OCI-LY1 (cell line): ENCODE measurements around the gene ANTXR1.

Experiments used
- H2AFZ ChIP-seq: fragments of 200-600 bp; sonication (generic), shearing (Covaris generic); 2 replicates; pipeline ENCODE4 v1.6.0; 2014; ENCODE audit warnings: antibody characterized with exemption, mild to moderate bottlenecking, low read length
- H3F3A ChIP-seq: fragments of 200-600 bp; sonication (generic), shearing (Covaris generic); 2 replicates; pipeline ENCODE4 v1.6.0; 2014; ENCODE audit warnings: mild to moderate bottlenecking, antibody characterized with exemption, low read length, moderate library complexity; ENCODE audit not compliant: insufficient read depth
- H3K27ac ChIP-seq: fragments of 200-600 bp; sonication (generic); 2 replicates; pipeline ENCODE4 v1.5.1; 2014; ENCODE audit warnings: low read length, mixed run types, mild to moderate bottlenecking, low read depth; ENCODE audit not compliant: poor library complexity, severe bottlenecking
- H3K27me3 ChIP-seq: fragments of 200-600 bp; sonication (generic); 2 replicates; pipeline ENCODE4 v1.6.0; 2014; ENCODE audit warnings: antibody characterized with exemption, mild to moderate bottlenecking, low read length, moderate library complexity; ENCODE audit not compliant: insufficient read depth
- H3K36me3 ChIP-seq: fragments of 200-600 bp; sonication (generic); 2 replicates; pipeline ENCODE4 v1.6.1; 2014; ENCODE audit warnings: mild to moderate bottlenecking, antibody characterized with exemption, low read length, moderate library complexity, mixed read lengths; ENCODE audit not compliant: insufficient read depth
- H3K4me1 ChIP-seq: fragments of 200-600 bp; sonication (generic); 2 replicates; pipeline ENCODE4 v1.5.1; 2014; ENCODE audit warnings: mild to moderate bottlenecking, low read length, moderate library complexity; ENCODE audit not compliant: insufficient read depth, severe bottlenecking
- H3K4me2 ChIP-seq: fragments of 200-600 bp; sonication (generic), shearing (Covaris generic); 2 replicates; pipeline ENCODE4 v1.6.1; 2014; ENCODE audit warnings: low read length
- H3K4me3 ChIP-seq: fragments of 200-600 bp; sonication (generic); 2 replicates; pipeline ENCODE4 v1.5.1; 2014; ENCODE audit warnings: low read length, low read depth, mild to moderate bottlenecking, mixed read lengths; ENCODE audit not compliant: poor library complexity, severe bottlenecking
- H3K79me2 ChIP-seq: fragments of 200-600 bp; shearing (Covaris generic); 2 replicates; pipeline ENCODE4 v1.6.1; 2016; ENCODE audit warnings: mixed run types, low read length, mixed read lengths; ENCODE audit not compliant: insufficient read depth
- H3K9ac ChIP-seq: fragments of 200-600 bp; sonication (generic), shearing (Covaris generic); 2 replicates; pipeline ENCODE4 v1.6.1; 2014; ENCODE audit warnings: mild to moderate bottlenecking, low read length, mixed read lengths
- H3K9me2 ChIP-seq: fragments of 200-600 bp; sonication (generic), shearing (Covaris generic); 2 replicates; pipeline ENCODE4 v1.6.1; 2014; ENCODE audit warnings: low read depth, mild to moderate bottlenecking, low read length, mixed read lengths
- H3K9me3 ChIP-seq: fragments of 200-600 bp; shearing (Covaris generic); 2 replicates; pipeline ENCODE4 v1.6.1; 2014; ENCODE audit warnings: low read length, mixed read lengths
- H4K20me1 ChIP-seq: fragments of 200-600 bp; sonication (generic), shearing (Covaris generic); 2 replicates; pipeline ENCODE4 v1.6.0; 2016; ENCODE audit warnings: mild to moderate bottlenecking, low read length; ENCODE audit not compliant: insufficient read depth
- EZH2 ChIP-seq: fragments of 200-600 bp; sonication (generic), shearing (Covaris generic); IDR thresholded peaks from 2 replicates; pipeline ENCODE4 v1.8.0; 2017; ENCODE audit warnings: borderline replicate concordance, mixed run types, mild to moderate bottlenecking, antibody characterized with exemption, low read length, moderate library complexity, mixed read lengths
- TF ChIP-seq, protein P1 (sequence below): fragments of 200-600 bp; sonication (generic), shearing (Covaris generic); IDR thresholded peaks from 2 replicates; pipeline ENCODE4 v1.5.1; 2017; ENCODE audit warnings: mild to moderate bottlenecking, antibody characterized with exemption, low read length, moderate library complexity, mixed read lengths

ANTXR1 gene

DNA sequence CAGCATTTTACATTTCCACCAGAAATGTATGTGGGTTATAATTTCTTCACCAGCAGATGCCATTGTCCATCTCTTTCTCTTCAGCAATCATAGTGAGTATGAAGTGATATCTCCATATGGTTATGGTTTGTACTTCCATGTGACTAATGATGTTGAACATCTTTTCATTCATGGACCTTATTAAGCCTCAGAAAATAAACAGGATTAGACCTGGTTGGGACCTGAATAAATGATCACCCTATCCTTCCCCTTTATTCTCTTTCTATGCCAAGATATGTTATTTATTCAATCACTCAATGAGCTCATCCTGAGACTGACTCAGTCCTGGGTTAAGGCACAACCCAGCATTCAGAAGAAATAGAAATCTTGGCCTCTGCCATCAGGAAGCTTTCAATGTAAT lies 86.6 kb downstream of the ANTXR1 start:
- Histone ChIP-seq H3K27ac (no peak overlapping the region), H3K4me2 (no peak overlapping the region), H4K20me1 (no peaks in the 10 kb centered on the region), H3K27me3 (no peaks in the 10 kb centered on the region), H3K4me3 (no peak overlapping the region), H3K4me1 (no peaks in the 10 kb centered on the region), H3F3A (no peaks in the 10 kb centered on the region), H3K36me3 (no peaks in the 10 kb centered on the region), H3K79me2 (no peaks in the 10 kb centered on the region), H3K9me2 (no peaks in the 10 kb centered on the region), H2AFZ (no peak overlapping the region), H3K9me3 (no peaks in the 10 kb centered on the region), H3K9ac (no peak overlapping the region)
- TF ChIP-seq, protein P1, sequence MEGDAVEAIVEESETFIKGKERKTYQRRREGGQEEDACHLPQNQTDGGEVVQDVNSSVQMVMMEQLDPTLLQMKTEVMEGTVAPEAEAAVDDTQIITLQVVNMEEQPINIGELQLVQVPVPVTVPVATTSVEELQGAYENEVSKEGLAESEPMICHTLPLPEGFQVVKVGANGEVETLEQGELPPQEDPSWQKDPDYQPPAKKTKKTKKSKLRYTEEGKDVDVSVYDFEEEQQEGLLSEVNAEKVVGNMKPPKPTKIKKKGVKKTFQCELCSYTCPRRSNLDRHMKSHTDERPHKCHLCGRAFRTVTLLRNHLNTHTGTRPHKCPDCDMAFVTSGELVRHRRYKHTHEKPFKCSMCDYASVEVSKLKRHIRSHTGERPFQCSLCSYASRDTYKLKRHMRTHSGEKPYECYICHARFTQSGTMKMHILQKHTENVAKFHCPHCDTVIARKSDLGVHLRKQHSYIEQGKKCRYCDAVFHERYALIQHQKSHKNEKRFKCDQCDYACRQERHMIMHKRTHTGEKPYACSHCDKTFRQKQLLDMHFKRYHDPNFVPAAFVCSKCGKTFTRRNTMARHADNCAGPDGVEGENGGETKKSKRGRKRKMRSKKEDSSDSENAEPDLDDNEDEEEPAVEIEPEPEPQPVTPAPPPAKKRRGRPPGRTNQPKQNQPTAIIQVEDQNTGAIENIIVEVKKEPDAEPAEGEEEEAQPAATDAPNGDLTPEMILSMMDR = no peak
- no peak for TF ChIP-seq EZH2

DNA sequence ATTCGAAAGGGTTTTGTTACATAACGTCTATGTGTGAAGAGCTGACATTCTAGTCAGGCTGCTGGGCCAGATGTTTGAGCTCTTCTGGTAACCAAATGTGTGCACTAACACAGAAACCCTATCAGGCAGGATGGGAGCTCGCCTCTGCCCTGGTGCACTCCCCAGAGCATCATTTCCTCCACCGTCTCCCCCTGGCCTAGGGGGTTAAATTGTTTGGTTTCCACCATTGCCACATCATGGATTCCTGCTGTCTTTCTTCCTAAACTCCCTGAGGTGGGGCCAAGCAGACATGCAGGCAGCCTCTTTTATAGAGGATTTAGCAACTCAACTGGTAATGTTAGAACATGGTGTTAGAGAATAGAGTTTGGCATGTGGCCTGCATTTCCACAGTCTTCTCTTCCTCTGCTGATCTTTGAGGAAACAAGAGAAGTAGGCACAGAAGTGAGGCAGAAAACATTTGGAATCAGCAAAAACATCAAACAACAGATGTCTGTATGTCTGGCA lies 87.3 kb downstream of the ANTXR1 start:
- no peaks in the 10 kb centered on the region for H3K9me3 ChIP-seq
- no peaks in the 10 kb centered on the region for H4K20me1 ChIP-seq
- no peak overlapping the region for H3K4me3 ChIP-seq
- H3K4me2 ChIP-seq = no peak overlapping the region
- no peak overlapping the region for H3K27ac ChIP-seq
- H3K27me3 ChIP-seq = no peaks in the 10 kb centered on the region
- H3K79me2 ChIP-seq = no peaks in the 10 kb centered on the region
- H3K4me1 ChIP-seq = no peaks in the 10 kb centered on the region
- H3F3A ChIP-seq = no peaks in the 10 kb centered on the region
- TF ChIP-seq, protein P1 = no peak
- TF ChIP-seq EZH2 = no peak
- H3K9ac ChIP-seq = no peak overlapping the region
- no peaks in the 10 kb centered on the region for H3K9me2 ChIP-seq
- no peak overlapping the region for H2AFZ ChIP-seq
- no peaks in the 10 kb centered on the region for H3K36me3 ChIP-seq

DNA sequence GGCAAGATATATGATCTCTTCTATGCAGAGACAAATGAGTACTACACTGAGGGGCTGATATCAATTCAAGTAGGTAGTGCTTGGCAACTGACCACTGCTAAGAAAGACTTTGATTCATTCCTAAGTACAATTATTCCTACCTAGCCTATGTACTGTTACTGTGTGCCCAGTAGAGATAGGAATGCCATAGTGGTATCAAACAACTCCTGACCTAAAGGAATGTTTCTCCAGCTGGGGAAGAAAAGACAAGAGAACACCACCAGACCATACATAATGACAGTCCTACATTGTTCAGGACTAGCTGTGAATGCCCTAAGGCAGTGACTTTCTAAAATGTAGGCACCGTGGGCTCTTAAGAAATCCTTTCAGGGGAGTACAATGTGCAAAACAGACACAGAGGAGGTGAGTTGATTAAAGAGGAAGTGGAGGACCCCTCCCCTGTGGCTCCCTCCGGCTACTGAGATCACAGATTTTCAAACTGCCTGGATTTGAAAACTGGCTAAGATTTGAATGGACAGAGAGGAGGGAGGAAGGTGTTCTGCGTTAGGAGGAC lies 89.1 kb downstream of the ANTXR1 start:
- Histone ChIP-seq H3K9ac (no peak overlapping the region), H2AFZ (no peak overlapping the region), H3K4me1 (no peaks in the 10 kb centered on the region)

More for the DNA sequence above, 89.1 kb downstream of the ANTXR1 start:
- Histone ChIP-seq H3K9me2 (no peaks in the 10 kb centered on the region), H3K4me2 (no peak overlapping the region), H4K20me1 (no peaks in the 10 kb centered on the region), H3K27ac (no peak overlapping the region), H3K4me3 (no peak overlapping the region), H3K9me3 (no peaks in the 10 kb centered on the region), H3F3A (no peaks in the 10 kb centered on the region), H3K79me2 (no peaks in the 10 kb centered on the region), H3K36me3 (no peaks in the 10 kb centered on the region), H3K27me3 (no peaks in the 10 kb centered on the region)
- TF ChIP-seq, protein P1 = no peak
- no peak for TF ChIP-seq EZH2
